ENCODE measurements around the gene GPR27.
A peak's percentile ranks its signal among the peaks of the same experiment; 100 is the strongest.

GPR27 gene

DNA sequence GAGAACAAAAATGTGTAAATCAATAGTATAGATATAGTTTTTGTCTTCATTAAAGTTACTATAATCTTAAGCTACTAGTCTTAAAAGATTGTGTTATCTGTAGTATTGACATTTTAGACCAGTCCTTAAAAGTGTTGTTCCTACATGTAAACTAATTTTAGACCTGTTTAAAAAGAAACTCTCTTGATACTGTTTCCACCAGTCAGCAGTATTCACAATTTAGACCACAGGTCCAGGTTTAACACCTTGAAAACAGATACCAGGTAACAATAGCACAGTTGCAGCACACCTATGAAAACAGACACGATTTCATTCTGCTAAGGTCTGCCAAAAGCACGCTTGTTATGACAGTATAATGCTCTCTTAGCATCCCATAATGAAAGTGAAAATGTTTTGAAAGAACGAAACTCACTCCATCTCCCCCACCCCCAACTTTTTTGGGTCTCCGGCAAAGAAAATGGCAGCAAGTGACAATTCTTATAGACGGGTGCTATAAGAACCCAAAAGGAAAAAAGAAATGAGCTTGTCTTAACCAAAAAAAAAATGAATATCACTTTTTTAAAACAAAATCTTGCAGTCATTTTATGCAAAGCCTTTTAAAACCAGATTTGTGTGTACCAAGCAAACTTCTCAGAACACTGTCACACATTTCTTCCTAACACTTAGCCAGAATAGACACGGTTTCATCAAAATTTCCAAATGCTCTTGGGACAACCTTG is 30.0 kb upstream of the GPR27 start:
- Mint-ChIP-seq H3K27ac (peak overlapping the region; percentile 91), H3K36me3 (ENCODE audit: low read depth) (peaks cover 12% of the 10 kb centered on the region), H3K27me3 (no peaks in the 10 kb centered on the region), H3K4me1 (ENCODE audit: low read depth) (peaks cover 68% of the 10 kb centered on the region), H3K4me3 (peak overlapping the region; percentile 85), H3K9me3 (no peaks in the 10 kb centered on the region)

DNA sequence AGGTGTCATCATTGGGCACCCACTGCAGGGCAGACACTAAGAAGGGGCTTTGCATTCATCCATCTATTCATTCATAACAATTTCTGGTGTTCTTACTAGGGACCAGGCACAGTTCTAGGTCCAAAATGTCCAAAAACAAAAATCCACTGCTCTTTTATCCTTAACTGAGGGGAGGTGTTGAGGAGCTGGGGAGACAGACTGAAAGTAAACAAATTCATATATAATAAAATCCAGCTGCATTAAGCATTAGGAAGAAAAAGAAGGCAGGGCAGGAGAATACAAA is 29.5 kb upstream of the GPR27 start:
- Mint-ChIP-seq H3K27me3 (no peaks in the 10 kb centered on the region), H3K36me3 (ENCODE audit: low read depth) (peaks cover 11% of the 10 kb centered on the region), H3K27ac (peak overlapping the region; percentile 91), H3K4me1 (ENCODE audit: low read depth) (peaks cover 63% of the 10 kb centered on the region), H3K9me3 (no peaks in the 10 kb centered on the region), H3K4me3 (peak overlapping the region; percentile 85)

DNA sequence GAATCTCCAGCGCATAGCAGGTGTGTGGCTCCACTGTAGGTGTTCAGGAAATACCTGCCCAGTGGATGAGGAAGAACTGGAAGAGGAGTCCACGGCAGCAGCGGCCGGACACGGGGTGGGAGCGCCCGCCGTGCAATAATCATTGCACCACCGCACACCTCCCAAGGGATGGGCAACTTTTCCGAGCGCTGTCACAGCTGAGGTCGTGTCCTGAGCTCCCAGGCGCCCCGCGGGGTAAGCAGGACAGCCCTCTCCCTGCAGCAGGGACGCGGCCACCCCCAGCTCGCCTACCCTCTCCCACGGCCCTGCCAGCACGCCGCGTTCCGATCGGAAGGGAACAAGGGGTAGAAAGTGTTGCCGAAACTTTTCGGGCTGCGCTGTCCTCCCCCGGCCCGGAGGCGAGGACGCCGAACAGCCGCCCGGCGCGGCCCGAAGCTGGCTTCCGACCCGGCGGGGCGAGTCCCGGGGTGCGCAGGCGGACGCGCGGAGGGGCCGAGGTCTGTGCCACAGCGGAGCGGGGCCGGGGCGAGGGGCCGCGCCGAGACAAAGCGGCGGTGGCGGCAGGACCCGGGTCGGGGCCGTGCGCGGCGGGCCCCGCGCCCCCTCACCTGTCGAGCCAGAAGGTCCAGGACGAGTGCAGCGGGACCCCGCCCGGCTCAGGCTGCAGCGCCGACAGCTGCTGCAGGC is 28.9 kb upstream of the GPR27 start:
- Mint-ChIP-seq H3K9me3 (no peaks in the 10 kb centered on the region), H3K36me3 (ENCODE audit: low read depth) (peaks cover 7% of the 10 kb centered on the region), H3K4me3 (peak overlapping the region; percentile 85), H3K27me3 (no peaks in the 10 kb centered on the region), H3K27ac (peak overlapping the region; percentile 91), H3K4me1 (ENCODE audit: low read depth) (peaks cover 62% of the 10 kb centered on the region)

DNA sequence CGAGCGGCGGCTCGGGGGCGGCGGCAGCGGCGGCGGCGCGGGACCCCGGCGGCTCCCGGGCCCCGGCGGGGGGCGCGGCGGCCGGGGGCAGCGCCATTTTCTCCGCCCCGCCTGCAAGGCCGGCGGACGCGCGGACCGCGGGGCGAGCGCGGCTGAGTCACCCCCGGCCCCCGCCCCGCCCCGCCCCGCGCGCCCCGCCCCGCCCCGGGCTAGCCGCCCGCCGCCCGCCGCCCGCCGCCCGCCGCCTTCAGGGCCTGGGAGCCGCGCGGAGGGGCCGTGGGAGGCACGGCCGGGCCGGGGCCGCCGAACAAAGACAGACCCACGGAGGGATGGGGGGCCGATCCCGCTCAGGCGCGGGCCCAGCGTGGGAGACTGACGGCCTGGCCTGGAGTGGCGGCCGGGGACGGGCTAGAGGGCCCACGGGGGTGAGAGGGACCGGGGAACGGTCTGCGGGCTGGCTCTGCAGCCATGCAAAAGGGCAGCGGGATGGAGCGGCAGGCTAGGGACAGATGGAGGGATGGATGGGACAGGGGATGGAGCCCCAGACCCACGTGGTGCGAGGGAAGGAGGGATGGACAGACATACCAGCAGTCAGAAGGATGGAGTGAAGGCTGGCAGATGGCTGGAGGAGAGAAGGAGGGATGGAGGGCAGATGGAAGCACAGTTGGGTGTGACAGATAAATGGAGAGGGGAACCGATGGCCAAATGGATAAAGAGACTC is 28.2 kb upstream of the GPR27 start, which contains the start of gene EIF4E3:
TSS of gene EIF4E3 (minus strand) at position 132 of the 721 bp plus-strand sequence. CDS start at position 97, 35 bp downstream.
- Mint-ChIP-seq H3K4me3 (peak within 1 kb of the TSS; percentile 86), H3K9me3 (no peaks in the 10 kb centered on the region), H3K4me1 (ENCODE audit: low read depth) (peaks cover 66% of the 10 kb centered on the region), H3K27me3 (no peaks in the 10 kb centered on the region), H3K36me3 (ENCODE audit: low read depth) (peaks cover 5% of the 10 kb centered on the region), H3K27ac (peak within 1 kb of the TSS; percentile 91)

DNA sequence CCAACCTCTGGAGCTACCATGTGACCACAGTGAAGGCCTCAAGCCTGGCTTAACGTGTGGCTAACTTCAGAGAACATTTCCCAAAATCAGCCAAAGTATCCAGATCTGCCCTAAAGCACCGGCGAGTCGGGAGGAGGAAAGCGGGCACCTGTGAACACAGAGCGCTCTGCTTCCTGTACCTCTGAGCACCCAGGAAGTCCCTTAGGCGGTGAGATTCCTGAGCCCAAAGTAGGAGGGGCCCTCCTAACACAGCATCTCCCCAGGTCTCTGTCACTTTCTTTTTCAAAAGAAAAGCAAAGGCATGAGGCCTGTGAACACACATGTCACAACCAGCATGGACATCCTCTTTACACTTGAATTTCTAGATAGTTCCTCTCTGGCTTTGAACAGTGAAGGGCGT is 27.5 kb upstream of the GPR27 start:
- Mint-ChIP-seq H3K27ac (peak overlapping the region; percentile 90), H3K27me3 (no peaks in the 10 kb centered on the region)

DNA sequence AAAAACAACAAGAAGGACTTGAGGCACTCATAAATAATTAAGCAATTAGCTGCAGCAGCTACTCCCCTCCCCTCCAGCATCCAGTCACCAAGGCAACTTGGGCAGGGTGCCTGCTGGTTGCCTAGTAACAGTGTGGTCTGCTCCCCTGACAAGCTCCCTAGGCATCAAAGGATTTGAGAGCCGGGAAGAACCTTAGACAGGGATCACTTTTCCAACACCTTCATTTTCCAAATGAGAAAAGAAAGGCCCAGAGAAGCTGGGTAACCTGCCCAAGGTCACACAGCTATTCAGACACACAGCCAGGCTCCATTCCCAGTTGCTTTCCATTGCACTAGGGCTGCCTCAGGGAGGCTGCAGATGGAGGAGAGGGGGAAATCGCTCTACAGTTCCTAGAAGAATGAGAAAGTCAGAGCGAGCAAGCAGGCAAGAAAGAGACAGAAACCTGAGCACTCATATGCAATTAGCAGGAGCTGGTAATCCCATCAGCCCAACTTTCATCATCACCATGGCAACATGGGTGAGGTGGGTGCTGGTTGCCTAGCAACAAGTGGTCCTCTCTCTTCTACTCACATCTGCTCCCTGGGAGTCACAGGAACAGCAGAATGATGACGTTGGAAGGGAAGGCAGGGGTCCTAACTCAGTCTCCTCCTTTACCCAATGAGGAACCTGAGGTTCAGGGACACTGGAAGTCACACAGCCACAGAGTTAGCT is 24.9 kb upstream of the GPR27 start:
- H3K4me1 Mint-ChIP-seq (ENCODE audit: low read depth) = peaks cover 32% of the 10 kb centered on the region
- no peaks in the 10 kb centered on the region for H3K9me3 Mint-ChIP-seq
- H3K27me3 Mint-ChIP-seq = no peaks in the 10 kb centered on the region
- no peak overlapping the region for H3K27ac Mint-ChIP-seq
- no peaks in the 10 kb centered on the region for H3K36me3 Mint-ChIP-seq (ENCODE audit: low read depth)
- no peak overlapping the region for H3K4me3 Mint-ChIP-seq

More for the DNA sequence above, 27.5 kb upstream of the GPR27 start:
- Mint-ChIP-seq H3K9me3 (no peaks in the 10 kb centered on the region), H3K36me3 (ENCODE audit: low read depth) (no peaks in the 10 kb centered on the region), H3K4me3 (peak overlapping the region; percentile 86), H3K4me1 (ENCODE audit: low read depth) (peaks cover 59% of the 10 kb centered on the region)

DNA sequence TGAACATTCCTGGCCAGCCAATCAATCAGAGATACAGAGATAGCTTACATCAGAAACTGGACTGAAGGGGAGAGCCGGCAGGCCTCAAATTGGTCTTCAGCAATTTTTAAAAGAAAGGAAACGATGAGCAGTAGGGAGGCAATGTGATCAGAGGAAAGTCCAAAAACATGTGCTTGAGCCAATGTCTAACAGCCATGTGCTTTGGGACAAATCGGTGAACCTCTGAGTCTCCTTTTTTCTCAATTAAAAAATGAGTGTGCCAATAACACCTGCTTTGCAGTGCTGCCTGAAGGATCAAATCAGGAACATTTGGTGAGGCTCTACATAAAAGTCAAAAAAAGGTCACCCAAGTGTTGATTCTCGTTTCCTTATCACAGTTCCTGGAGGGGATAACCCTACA is 21.0 kb upstream of the GPR27 start:
- Mint-ChIP-seq H3K9me3 (peaks cover 8% of the 10 kb centered on the region), H3K27ac (no peak overlapping the region), H3K27me3 (peaks cover 1% of the 10 kb centered on the region), H3K4me3 (no peak overlapping the region), H3K4me1 (ENCODE audit: low read depth) (peaks cover 10% of the 10 kb centered on the region), H3K36me3 (ENCODE audit: low read depth) (no peaks in the 10 kb centered on the region)

DNA sequence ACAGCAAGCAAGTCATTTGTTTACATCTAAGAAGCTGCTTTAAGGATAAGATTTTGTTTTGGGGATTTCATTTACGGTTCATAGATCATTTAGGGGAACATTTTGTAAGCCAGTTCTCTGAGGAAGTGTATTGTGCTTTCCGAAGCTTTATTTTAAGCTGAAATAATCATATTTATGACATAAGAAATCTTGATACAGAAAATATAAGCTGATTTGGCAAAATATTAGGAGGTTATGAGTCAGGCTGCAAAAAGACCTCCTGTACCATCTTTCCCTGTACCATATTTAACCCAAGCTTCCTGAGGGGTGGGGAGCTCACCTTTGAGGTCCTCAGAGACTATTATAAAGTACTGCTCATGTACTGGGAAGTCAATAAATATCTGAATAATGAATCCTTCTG is 20.3 kb upstream of the GPR27 start:
- H3K9me3 Mint-ChIP-seq = peaks cover 8% of the 10 kb centered on the region
- H3K4me3 Mint-ChIP-seq = no peak overlapping the region
- peaks cover 8% of the 10 kb centered on the region for H3K27me3 Mint-ChIP-seq

DNA sequence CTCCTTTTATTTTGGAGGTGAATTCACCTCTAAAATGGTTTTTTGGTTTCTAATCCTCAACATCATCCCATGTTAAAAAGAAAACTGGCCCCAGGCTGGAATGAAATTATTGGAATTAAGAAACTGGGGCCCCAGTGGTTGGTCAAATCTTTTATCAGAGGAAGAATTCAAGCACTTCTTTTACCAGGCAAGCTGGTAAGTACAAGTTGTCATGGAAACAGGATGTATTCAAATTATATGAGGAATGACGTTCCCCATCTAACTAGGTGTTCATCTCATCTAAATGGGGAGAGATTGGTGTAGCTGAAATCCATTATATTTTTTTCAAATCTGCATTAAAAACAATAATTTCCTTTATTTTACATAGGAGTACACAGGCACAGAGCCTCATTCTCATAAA is 18.8 kb upstream of the GPR27 start:
- peaks cover 4% of the 10 kb centered on the region for H3K4me1 Mint-ChIP-seq (ENCODE audit: low read depth)
- H3K27me3 Mint-ChIP-seq = peaks cover 10% of the 10 kb centered on the region
- H3K27ac Mint-ChIP-seq = no peak overlapping the region
- H3K4me3 Mint-ChIP-seq = no peak overlapping the region
- H3K9me3 Mint-ChIP-seq = peaks cover 8% of the 10 kb centered on the region
- H3K36me3 Mint-ChIP-seq (ENCODE audit: low read depth) = no peaks in the 10 kb centered on the region

More for the DNA sequence above, 20.3 kb upstream of the GPR27 start:
- Mint-ChIP-seq H3K4me1 (ENCODE audit: low read depth) (peaks cover 10% of the 10 kb centered on the region), H3K36me3 (ENCODE audit: low read depth) (no peaks in the 10 kb centered on the region), H3K27ac (no peak overlapping the region)

DNA sequence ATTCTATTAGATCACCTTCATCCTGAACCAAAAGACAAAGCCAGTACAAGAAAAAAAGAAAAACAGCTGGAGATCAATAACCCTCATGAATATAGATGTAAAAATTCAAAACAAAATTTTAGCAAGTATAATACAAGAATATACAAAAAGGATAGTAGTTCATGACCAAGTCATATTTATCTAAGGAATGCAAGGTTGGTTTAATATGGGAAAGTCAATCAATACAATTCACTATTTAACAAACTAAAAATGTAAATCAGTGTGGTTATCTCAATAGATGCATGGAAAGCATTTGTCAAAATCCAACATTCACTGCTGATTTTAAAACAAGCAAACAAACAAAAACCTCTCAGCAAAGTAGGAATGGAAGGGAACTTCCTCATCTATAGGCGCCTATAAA is 11.0 kb upstream of the GPR27 start:
- peaks cover 8% of the 10 kb centered on the region for H3K27me3 Mint-ChIP-seq
- H3K4me3 Mint-ChIP-seq = no peak overlapping the region
- H3K9me3 Mint-ChIP-seq = peaks cover 33% of the 10 kb centered on the region
- H3K27ac Mint-ChIP-seq = no peak overlapping the region
- H3K36me3 Mint-ChIP-seq (ENCODE audit: low read depth) = peaks cover 9% of the 10 kb centered on the region
- H3K4me1 Mint-ChIP-seq (ENCODE audit: low read depth) = no peaks in the 10 kb centered on the region

DNA sequence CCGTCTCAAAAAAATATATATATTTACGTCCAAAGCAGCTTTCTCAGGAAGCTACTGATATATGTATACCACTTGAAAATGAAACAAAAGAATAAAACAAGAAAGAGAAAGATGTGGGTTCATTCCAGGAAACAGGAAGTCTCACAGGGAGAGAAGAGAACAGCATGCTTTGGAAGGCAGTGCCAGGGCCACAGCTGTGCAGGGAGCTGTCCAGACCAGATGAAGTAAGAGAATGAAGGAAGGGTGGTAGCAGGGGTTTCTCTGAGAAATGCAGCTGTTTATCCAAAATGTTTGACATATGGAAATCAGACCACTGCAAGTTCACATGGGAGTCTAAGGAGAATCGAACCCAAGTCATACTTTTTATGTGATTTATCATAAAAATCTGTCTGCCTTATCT is 8.9 kb upstream of the GPR27 start:
- Mint-ChIP-seq H3K4me3 (no peak overlapping the region), H3K9me3 (peaks cover 33% of the 10 kb centered on the region), H3K27ac (no peak overlapping the region)

DNA sequence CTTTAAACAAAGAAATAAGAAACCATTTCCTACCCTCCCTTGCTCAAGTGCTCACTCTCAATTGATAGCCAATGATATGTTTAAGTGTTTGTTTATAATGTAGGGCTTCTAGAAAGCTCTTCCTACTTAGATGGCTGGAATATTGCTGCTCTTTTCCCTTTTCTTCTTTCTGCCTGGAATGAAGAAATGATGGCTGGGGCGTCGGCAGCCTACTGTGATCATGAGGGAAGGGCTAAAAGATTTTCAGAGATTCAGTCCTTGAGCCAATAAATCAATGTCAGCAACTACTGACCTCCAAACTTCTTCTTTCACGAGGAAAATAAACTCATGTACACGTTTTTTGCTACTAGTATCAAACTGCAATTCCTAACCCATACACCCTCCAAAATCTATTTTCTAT is 2.1 kb upstream of the GPR27 start:
- Mint-ChIP-seq H3K4me3 (no peak overlapping the region), H3K9me3 (no peaks in the 10 kb centered on the region), H3K27me3 (peaks cover 48% of the 10 kb centered on the region), H3K27ac (no peak overlapping the region), H3K4me1 (ENCODE audit: low read depth) (peaks cover 7% of the 10 kb centered on the region), H3K36me3 (ENCODE audit: low read depth) (no peaks in the 10 kb centered on the region)

More for the DNA sequence above, 8.9 kb upstream of the GPR27 start:
- H3K36me3 Mint-ChIP-seq (ENCODE audit: low read depth) = peaks cover 9% of the 10 kb centered on the region
- peaks cover 1% of the 10 kb centered on the region for H3K27me3 Mint-ChIP-seq
- H3K4me1 Mint-ChIP-seq (ENCODE audit: low read depth) = no peaks in the 10 kb centered on the region

DNA sequence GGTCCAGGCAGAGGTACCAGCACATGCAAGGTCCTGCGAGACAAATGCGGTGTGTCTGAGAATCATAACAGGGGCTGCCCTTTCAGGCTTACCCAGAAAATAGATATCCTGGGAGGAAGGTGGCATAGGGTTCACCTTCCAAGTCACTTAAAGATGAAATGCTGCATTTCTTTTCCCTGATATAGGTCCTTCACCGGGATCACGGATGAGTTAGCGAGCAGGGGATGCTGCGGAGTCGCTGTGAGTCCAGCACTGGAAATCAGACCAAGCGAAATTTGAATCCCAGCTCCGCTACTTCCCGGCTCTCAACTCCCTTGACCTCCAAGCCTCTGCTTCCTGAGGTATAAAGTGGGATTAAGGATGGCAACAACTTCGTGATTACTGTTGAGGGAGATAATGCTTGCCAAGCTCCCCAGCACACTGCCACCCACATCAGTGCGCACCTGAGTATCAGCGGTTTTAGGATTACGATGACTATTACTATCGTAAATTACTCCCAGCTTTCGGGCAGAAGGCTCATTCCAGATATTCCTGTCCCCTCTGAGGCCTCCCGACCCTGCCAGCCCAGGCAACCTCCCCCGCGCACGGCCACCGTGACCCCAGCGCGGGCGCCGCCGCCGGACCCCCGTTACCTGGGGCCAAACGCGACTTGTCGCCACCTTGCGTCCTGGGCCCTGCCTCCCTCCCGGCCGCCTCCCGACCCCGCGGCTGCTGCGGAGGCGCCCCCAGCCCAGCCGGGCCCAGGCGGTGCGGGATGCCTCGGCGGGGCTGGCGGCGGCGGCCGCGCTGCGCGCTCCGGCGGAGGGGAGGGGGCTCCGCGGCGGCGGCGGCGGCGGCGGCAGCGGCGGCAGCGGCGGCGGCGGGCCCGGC is 589 bp upstream of the GPR27 start:
- Mint-ChIP-seq H3K27me3 (peaks cover 54% of the 10 kb centered on the region), H3K9me3 (no peaks in the 10 kb centered on the region), H3K36me3 (ENCODE audit: low read depth) (no peaks in the 10 kb centered on the region), H3K27ac (no peak overlapping the region), H3K4me1 (ENCODE audit: low read depth) (peaks cover 7% of the 10 kb centered on the region), H3K4me3 (peak overlapping the region; percentile 62)

DNA sequence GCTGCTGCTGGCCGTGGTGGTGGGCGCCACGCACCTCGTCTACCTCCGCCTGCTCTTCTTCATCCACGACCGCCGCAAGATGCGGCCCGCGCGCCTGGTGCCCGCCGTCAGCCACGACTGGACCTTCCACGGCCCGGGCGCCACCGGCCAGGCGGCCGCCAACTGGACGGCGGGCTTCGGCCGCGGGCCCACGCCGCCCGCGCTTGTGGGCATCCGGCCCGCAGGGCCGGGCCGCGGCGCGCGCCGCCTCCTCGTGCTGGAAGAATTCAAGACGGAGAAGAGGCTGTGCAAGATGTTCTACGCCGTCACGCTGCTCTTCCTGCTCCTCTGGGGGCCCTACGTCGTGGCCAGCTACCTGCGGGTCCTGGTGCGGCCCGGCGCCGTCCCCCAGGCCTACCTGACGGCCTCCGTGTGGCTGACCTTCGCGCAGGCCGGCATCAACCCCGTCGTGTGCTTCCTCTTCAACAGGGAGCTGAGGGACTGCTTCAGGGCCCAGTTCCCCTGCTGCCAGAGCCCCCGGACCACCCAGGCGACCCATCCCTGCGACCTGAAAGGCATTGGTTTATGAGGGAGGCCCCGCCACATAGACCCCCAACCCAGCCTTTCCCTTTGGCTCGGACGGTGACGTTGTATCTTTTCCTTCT is 1.1 kb downstream of the GPR27 start:
- Mint-ChIP-seq H3K27ac (peak overlapping the region; percentile 32), H3K36me3 (ENCODE audit: low read depth) (no peaks in the 10 kb centered on the region), H3K4me1 (ENCODE audit: low read depth) (peaks cover 7% of the 10 kb centered on the region), H3K9me3 (no peaks in the 10 kb centered on the region), H3K27me3 (peaks cover 53% of the 10 kb centered on the region), H3K4me3 (peak overlapping the region; percentile 75)
